HEK293T (cell line): ENCODE measurements around the gene NEDD9.

Experiments
- ARNT ChIP-seq: fragments of 450-650 bp; IDR thresholded peaks from 2 replicates; pipeline ENCODE4 v1.6.1; 2017; ENCODE audit warnings: mild to moderate bottlenecking
- BHLHE40 ChIP-seq: fragments of 450-650 bp; IDR thresholded peaks from 2 replicates; pipeline ENCODE4 v1.6.1; 2016; ENCODE audit warnings: mild to moderate bottlenecking, moderate library complexity, borderline replicate concordance
- ELF4 ChIP-seq: fragments of 450-650 bp; IDR thresholded peaks from 2 replicates; pipeline ENCODE4 v1.6.1; 2017; ENCODE audit warnings: antibody characterized with exemption
- FOXA1 ChIP-seq: fragments of 450-650 bp; IDR thresholded peaks from 2 replicates; pipeline ENCODE4 v1.6.1; 2016; ENCODE audit warnings: mild to moderate bottlenecking
- FOXM1 ChIP-seq: fragments of 450-650 bp; IDR thresholded peaks from 2 replicates; pipeline ENCODE4 v1.6.1; 2017; ENCODE audit warnings: mild to moderate bottlenecking, borderline replicate concordance
- HDGF ChIP-seq: fragments of 450-650 bp; IDR thresholded peaks from 2 replicates; pipeline ENCODE4 v1.6.1; 2017; ENCODE audit warnings: antibody characterized with exemption, borderline replicate concordance
- L3MBTL2 ChIP-seq: fragments of 450-650 bp; conservative IDR thresholded peaks from 2 replicates; pipeline ENCODE4 v1.6.1; 2016; ENCODE audit warnings: mild to moderate bottlenecking
- NFRKB ChIP-seq: fragments of 450-650 bp; IDR thresholded peaks from 2 replicates; pipeline ENCODE4 v1.6.1; 2016; ENCODE audit warnings: mild to moderate bottlenecking, moderate library complexity
- PKNOX1 ChIP-seq: fragments of 450-650 bp; IDR thresholded peaks from 2 replicates; pipeline ENCODE4 v1.6.1; 2016
- SP1 ChIP-seq: fragments of 450-650 bp; IDR thresholded peaks from 2 replicates; pipeline ENCODE4 v1.6.1; 2017
- SUZ12 ChIP-seq: fragments of 450-650 bp; IDR thresholded peaks from 2 replicates; pipeline ENCODE4 v1.6.1; 2016; ENCODE audit warnings: mild to moderate bottlenecking
- TARDBP ChIP-seq: fragments of 450-650 bp; IDR thresholded peaks from 2 replicates; pipeline ENCODE4 v1.6.1; 2016

- TF ChIP-seq SP1 (no peak), ELF4 (no peak), ARNT (no peak), HDGF (no peak), NFRKB (no peak), FOXA1 (no peak), FOXM1 (no peak), BHLHE40 (no peak), PKNOX1 (no peak), TARDBP (no peak), L3MBTL2 (no peak), SUZ12 (no peak)
Observed at GRCh38 chr6:11201772-11202512, 30.5 kb downstream of the NEDD9 start.
